Epithelial cell of esophagus (primary cell): ENCODE results near the gene CCHCR1.

Source experiments
- DNase-seq: peaks from one replicate; pipeline ENCODE4 v3.0.0; 2010; ENCODE audit warnings: low read depth
- H3K4me3 ChIP-seq: 2 replicates; pipeline ENCODE4 v1.5.1; 2011; ENCODE audit warnings: mild to moderate bottlenecking, low read length, control low read depth
- TF ChIP-seq, protein P1 (sequence below): IDR thresholded peaks from 2 replicates; pipeline ENCODE4 v1.5.1; 2011; ENCODE audit warnings: low read depth, mild to moderate bottlenecking, low read length, control low read depth, inconsistent platforms; ENCODE audit not compliant: insufficient read depth; ENCODE audit errors: missing control alignments

CCHCR1 gene

DNA sequence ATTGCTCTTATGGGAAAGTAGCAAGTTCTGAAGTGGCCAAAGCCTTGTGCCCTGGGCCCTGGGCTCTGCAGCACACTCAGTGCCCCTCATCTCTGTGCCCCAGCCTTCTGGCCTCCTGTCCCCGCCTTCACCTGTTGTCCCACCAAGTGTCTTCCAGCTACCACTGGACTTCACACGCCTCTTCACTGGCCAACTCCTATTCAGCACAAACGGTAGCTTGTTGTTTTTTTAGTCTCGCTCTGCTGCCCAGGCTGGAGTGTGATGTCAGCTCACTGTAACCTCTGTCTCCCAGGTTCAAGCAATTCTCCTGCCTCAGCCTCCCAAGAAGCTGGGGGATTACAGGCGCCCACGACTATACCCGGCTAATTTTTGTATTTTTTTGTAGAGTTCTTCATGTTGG is 4.8 kb downstream of the CCHCR1 start:
- TF ChIP-seq, protein P1, sequence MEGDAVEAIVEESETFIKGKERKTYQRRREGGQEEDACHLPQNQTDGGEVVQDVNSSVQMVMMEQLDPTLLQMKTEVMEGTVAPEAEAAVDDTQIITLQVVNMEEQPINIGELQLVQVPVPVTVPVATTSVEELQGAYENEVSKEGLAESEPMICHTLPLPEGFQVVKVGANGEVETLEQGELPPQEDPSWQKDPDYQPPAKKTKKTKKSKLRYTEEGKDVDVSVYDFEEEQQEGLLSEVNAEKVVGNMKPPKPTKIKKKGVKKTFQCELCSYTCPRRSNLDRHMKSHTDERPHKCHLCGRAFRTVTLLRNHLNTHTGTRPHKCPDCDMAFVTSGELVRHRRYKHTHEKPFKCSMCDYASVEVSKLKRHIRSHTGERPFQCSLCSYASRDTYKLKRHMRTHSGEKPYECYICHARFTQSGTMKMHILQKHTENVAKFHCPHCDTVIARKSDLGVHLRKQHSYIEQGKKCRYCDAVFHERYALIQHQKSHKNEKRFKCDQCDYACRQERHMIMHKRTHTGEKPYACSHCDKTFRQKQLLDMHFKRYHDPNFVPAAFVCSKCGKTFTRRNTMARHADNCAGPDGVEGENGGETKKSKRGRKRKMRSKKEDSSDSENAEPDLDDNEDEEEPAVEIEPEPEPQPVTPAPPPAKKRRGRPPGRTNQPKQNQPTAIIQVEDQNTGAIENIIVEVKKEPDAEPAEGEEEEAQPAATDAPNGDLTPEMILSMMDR, result no peak
- no peak for DNase-seq
- H3K4me3 ChIP-seq, result no peak overlapping the region

DNA sequence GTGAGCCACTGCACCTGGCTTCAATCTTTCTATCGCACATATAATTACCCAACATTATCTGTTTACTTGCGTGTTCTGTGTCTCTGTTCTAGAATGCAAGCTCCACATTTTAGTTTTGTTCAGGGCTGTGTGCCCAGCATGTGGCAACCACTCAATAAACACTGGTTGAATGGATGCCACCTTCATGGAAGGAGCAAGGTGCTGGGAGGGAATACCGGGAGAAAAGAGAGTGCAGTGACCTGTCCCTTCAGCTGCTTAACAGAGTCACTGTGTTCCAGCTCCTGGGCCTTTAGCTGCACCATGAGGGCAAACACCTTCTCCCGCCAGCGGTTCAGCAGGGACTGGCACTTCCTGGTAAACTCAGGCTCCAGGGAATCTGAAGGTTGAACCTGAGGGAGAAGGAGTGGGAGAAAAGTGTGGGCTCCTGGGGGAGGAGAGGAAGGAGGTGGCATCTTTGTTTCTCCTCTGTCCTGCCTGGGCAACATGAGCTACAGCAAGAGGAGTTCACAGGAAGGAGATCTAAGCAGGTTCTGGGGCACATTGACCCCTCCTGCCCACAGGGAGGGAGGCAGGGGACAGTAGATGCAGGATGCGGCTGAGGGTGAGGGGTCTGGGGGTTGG is 7.7 kb downstream of the CCHCR1 start:
- H3K4me3 ChIP-seq, result no peak overlapping the region
- DNase-seq, result no peak
- TF ChIP-seq, protein P1, result no peak

DNA sequence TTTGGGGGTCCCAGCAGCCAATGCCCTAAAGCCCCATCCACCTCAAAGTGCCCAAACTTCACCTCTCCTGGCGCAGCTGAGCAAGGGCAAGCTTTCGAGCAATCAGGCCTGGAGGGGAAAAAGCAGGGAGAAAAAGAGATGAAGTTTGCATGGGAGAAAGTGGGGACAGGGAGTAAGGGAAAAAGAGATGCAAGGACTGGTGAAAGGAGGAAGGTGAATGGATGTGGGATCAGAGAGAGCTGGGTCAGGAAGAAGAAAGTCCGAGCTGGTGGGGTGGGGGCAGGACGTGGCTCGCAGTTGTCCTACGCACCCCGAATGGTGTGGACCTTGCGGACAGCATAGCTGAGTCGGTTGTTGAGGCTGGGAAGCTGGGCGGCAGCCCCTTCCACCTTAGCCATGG is 12.2 kb downstream of the CCHCR1 start:
- TF ChIP-seq, protein P1, result no peak
- no peak for DNase-seq
- no peak overlapping the region for H3K4me3 ChIP-seq

DNA sequence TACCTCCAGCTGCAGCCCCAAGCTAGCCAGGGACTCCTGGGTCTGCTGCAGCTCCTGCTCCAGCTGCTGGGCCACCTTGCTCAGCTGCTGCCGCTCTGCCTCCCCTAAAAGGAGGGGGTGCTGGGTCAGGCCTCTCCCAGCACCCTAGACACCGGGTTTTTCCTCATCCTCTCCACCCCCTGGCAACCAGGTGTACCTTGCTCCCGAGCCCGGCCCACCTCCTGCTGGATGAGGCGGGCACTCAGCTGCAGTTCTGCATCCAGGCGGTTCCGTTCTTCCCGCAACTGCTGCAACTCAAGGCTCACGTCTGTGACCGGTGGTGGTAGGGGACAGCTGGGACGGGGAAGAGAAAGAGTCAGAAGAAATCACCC is 12.6 kb downstream of the CCHCR1 start:
- DNase-seq, result no peak
- TF ChIP-seq, protein P1, result no peak
- no peak overlapping the region for H3K4me3 ChIP-seq

DNA sequence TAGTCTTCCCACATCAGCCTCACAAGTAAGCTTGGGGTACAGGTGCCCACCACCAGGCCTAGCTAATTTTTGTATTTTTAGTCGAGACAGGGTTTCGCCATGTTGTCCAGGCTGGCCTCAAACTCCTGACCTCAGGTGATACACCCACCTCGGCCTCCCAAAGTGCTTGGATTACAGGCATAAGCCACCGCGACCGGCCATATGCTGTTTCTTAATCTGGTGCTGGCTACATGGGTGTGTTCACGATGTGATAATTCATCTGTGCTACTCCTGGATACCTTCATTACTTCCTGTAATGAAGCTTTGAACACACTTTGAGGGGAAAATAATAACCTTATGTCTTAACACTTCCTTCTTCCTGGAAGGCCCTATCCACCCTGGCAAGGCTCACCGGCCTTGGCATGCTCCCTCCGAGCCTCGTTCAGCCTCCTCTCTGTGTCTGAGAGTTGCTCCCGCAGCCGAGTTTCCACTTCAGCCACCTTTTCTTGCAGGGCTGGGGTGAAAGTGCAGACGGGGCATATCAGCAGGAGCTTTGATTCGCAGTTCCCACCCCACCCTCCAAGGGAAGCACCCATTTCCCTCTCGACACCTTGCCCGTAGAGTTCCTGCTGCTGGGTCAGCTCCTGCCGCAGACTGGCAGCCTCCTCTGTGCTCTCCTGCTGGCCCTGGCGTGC is 13.2 kb downstream of the CCHCR1 start:
- DNase-seq, result no peak
- TF ChIP-seq, protein P1, result no peak
- no peak overlapping the region for H3K4me3 ChIP-seq

DNA sequence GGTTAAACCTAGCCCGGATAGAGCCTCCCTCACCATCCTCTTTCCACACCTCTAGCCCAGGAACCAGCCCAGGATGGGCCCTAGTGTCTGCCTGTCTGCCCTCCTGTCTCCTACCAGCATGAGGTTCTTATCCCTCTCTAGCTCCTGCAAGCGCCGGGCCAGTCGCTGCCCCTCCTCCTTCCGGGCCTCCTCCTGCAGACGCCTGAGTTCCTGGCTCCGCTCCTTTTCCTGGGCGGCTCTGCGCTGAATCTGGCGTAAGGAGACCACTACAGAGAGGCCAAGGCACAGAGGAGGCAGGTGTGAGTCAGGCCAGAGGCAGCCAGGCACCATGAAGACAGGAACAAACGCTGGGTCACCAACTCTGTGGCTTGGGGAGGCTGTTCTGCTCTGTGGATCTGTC is 14.5 kb downstream of the CCHCR1 start:
- TF ChIP-seq, protein P1, result no peak
- H3K4me3 ChIP-seq, result no peak overlapping the region
- peak; percentile 47 for DNase-seq

DNA sequence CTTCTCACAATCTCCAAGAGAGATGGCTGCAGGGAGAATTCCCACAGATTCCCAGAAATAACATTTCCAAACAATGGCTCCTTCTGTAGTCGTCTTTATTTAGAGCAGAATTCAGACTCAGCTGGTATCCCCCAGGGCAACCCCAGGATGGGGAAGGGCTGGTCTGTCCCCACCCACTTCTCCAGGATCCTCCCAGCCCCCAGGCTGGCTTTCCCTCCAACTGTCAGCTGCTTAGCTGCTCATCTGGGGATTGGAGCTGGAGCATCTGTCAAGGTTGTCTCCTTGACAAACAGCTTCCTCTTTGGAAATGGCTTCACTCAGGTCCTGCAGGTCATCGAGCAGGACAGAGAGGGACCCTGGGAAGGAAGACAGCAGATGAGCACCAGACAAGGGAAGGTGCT is 15.2 kb downstream of the CCHCR1 start:
- no peak overlapping the region for H3K4me3 ChIP-seq
- TF ChIP-seq, protein P1, result no peak

More for the DNA sequence above, 15.2 kb downstream of the CCHCR1 start:
- no peak for DNase-seq
